ENCODE data around the gene SHB. TPM values are rescaled to one million over a fixed set of nuclear protein-coding genes. Genes with fewer than 3 reads are reported as not detected.

Gene SHB
- total RNA-seq, 4 donors from 2014 or later = 18.4 to 27.5 (median 22.0) TPM

DNA sequence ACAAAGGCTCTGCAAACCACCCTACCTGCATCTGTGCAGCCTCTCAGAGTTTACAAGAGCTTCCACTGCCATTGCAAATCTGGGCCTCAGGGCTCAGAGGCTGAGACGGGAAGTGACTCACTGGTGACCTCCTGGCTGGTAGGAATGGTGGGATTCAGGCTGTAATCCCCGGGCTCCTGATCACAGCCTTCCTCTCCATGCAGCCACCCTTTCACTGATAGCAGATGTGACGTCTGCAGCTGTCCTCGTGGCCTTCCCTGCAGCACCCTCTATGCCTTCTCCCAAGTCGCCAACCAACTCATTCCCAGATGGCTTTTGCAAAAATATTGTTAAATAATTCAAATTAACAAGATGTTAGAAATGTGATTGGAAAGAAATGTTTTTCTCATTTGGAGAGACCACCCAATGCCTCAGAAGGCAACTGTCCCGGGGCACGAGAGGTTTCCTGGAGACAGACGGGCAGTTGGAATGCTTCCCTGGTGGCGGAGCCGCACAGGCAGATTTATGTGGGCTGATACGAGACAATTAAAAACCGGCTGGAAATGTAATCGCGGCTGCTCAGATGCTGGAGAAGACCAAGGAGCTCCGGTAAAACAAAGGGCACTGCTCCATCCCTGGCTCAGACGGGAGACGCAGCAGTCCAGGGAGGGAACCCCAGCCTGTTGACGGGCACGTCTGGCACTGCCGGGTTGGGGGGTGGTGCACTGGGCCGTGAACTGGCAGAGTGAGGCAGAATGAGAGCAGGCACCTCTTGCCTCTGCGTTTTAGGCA, 130.7 kb downstream of the SHB start:
- 69 to 79% methylated on average over 22 of the region's 22 CpGs for WGBS, 2 donors
- TF ChIP-seq POLR2A (IDR thresholded peaks at IDR 0.05) (no peak), CTCF (IDR thresholded peaks at IDR 0.05) (no peak)
- H3K27ac ChIP-seq = no peak overlapping the region
- H3K27me3 ChIP-seq = no peaks in the 10 kb centered on the region
- H3K36me3 ChIP-seq = no peaks in the 10 kb centered on the region
- H3K4me1 ChIP-seq = peaks cover 6 to 13% of the 10 kb centered on the region in 2 donors
- no peaks in the 10 kb centered on the region for H3K9me3 ChIP-seq
- intact Hi-C loops (cut with DNase I) = no loop called here
- no peak for DNase-seq
- H3K4me3 ChIP-seq (replicated peaks in 1 of 3) = no peak overlapping the region

- Histone ChIP-seq H3K27ac (no peak overlapping the region), H3K36me3 (no peaks in the 10 kb centered on the region), H3K4me1 (peaks cover 0 to 4% of the 10 kb centered on the region in 2 donors), H3K27me3 (no peaks in the 10 kb centered on the region), H3K9me3 (no peaks in the 10 kb centered on the region), H3K4me3 (replicated peaks in 1 of 3) (no peak overlapping the region)
- DNase-seq = no peak
- intact Hi-C loops (cut with DNase I) = no loop called here
- 87 to 91% methylated on average over 9 of the region's 9 CpGs for WGBS, 2 donors
- no peak for TF ChIP-seq CTCF (IDR thresholded peaks at IDR 0.05)
- TF ChIP-seq POLR2A (IDR thresholded peaks at IDR 0.05) = no peak
Observed at GRCh38 chr9:37937366-37937765, 131.7 kb downstream of the SHB start.

GRCh38 chr9:37936965-37937364, 132.1 kb downstream of the SHB start:
- WGBS, 2 donors = 67 to 71% methylated on average over 4 of the region's 4 CpGs
- no peaks in the 10 kb centered on the region for H3K27me3 ChIP-seq
- no peak overlapping the region for H3K4me3 ChIP-seq (replicated peaks in 1 of 3)
- TF ChIP-seq POLR2A (IDR thresholded peaks at IDR 0.05) (no peak), CTCF (IDR thresholded peaks at IDR 0.05) (no peak)
- H3K4me1 ChIP-seq = peaks cover 0 to 4% of the 10 kb centered on the region in 2 donors
- no peak overlapping the region for H3K27ac ChIP-seq
- intact Hi-C loops (cut with DNase I) = no loop called here
- H3K9me3 ChIP-seq = no peaks in the 10 kb centered on the region
- no peak for DNase-seq
- H3K36me3 ChIP-seq = no peaks in the 10 kb centered on the region

DNA sequence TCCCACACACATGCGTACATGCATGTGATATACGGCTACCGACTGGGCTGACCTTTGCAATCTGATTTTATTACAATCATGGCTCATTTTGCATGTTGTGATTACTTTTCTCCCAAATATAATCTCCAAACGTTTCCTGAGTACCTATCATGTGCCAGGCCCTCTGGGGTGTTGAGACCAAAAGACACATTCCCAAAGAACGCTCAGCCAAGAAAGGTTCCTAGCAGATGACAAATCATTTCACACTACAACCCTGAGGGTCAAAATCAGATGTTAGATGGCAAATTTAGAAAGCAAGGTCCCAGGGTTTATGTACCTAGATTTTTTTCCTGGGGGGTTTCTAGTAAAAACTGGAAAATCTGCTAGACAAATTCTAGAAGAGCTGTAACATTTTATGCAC, 132.7 kb downstream of the SHB start:
- H3K9me3 ChIP-seq = no peaks in the 10 kb centered on the region
- intact Hi-C loops (cut with DNase I) = no loop called here
- no peaks in the 10 kb centered on the region for H3K27me3 ChIP-seq
- TF ChIP-seq CTCF (IDR thresholded peaks at IDR 0.05) = no peak
- TF ChIP-seq POLR2A (IDR thresholded peaks at IDR 0.05) = no peak
- WGBS, 2 donors = 89% methylated on average over 5 of the region's 5 CpGs
- H3K27ac ChIP-seq = no peak overlapping the region
- DNase-seq = no peak
- no peak overlapping the region for H3K4me3 ChIP-seq (replicated peaks in 1 of 3)
- peaks cover 0 to 4% of the 10 kb centered on the region in 2 donors for H3K4me1 ChIP-seq
- H3K36me3 ChIP-seq = no peaks in the 10 kb centered on the region

- intact Hi-C loops (cut with DNase I) = no loop called here
- no peak for DNase-seq
- Histone ChIP-seq H3K36me3 (no peaks in the 10 kb centered on the region), H3K9me3 (no peaks in the 10 kb centered on the region), H3K4me1 (peaks cover 0 to 4% of the 10 kb centered on the region in 2 donors), H3K27ac (no peak overlapping the region), H3K27me3 (no peaks in the 10 kb centered on the region), H3K4me3 (replicated peaks in 1 of 3) (no peak overlapping the region)
- WGBS, 2 donors = 91 to 94% methylated on average over 14 of the region's 14 CpGs
- TF ChIP-seq CTCF (IDR thresholded peaks at IDR 0.05) (no peak), POLR2A (IDR thresholded peaks at IDR 0.05) (no peak)
Observed at GRCh38 chr9:37935096-37935495, 133.9 kb downstream of the SHB start.

Measured in thyroid gland (tissue), 4 donors.